Mucosa of rectum (tissue), 2 donors: ENCODE data around the gene USP37.
A peak's percentile ranks its signal among the peaks of the same experiment; 100 is the strongest.

Source experiments
- H3K27ac ChIP-seq, 2 donors: one replicate each; pipeline ENCODE4 v1.7.0; 2013; ENCODE audit warnings: inconsistent platforms in 2 of 2, low read depth in 2 of 2, low read length in 2 of 2
- H3K27me3 ChIP-seq, 2 donors: one replicate each; pipeline ENCODE4 v1.7.0; 2013; ENCODE audit warnings: low read length in 2 of 2; ENCODE audit not compliant: control insufficient read depth in 2 of 2, insufficient read depth in 2 of 2
- H3K36me3 ChIP-seq, 2 donors: one replicate each; pipeline ENCODE4 v1.7.0; 2013; ENCODE audit warnings: low read length in 2 of 2; ENCODE audit not compliant: control insufficient read depth in 2 of 2, insufficient read depth in 2 of 2
- H3K4me1 ChIP-seq, 2 donors: one replicate each; pipeline ENCODE4 v1.7.0; 2013; ENCODE audit warnings: low read length in 2 of 2, mild to moderate bottlenecking in 1 of 2; ENCODE audit not compliant: control insufficient read depth in 2 of 2, insufficient read depth in 2 of 2
- H3K4me3 ChIP-seq, 2 donors: one replicate each; pipeline ENCODE4 v1.7.0; 2013; ENCODE audit warnings: low read length in 2 of 2
- H3K9ac ChIP-seq, 2 donors: one replicate each; pipeline ENCODE4 v1.7.0; 2013; ENCODE audit warnings: low read length in 2 of 2, low read depth in 1 of 2, mild to moderate bottlenecking in 1 of 2
- H3K9me3 ChIP-seq, 2 donors: one replicate each; pipeline ENCODE4 v1.7.0; 2013; ENCODE audit warnings: low read length in 2 of 2; ENCODE audit not compliant: control insufficient read depth in 2 of 2
- donor health status: healthy.
- donor health status: Normal muscosa, but diverticular disease.

Gene USP37

DNA sequence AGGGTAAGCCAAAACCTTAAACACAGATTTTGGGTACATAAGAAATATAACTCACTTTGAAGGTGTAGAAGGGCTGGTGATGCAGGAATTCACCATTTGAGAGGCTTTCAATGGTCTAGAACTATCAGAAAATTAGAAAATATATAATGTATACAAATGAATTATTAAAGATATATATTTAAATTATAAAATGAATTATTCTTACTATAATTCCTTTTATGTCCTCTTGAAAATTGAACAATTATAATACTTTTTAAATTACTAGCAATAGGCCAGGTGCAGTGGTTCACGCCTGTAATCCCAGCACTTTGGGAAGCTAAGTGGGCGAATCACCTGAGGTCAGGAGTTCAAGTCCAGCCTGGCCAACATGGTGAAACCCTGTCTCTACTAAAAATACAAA, 88.6 kb downstream of the USP37 start:
- Histone ChIP-seq H3K27me3 (no peaks in the 10 kb centered on the region), H3K9me3 (no peaks in the 10 kb centered on the region), H3K4me3 (no peak overlapping the region), H3K36me3 (peaks cover 12 to 16% of the 10 kb centered on the region in 2 donors), H3K4me1 (no peaks in the 10 kb centered on the region), H3K27ac (no peak overlapping the region), H3K9ac (no peak overlapping the region)

DNA sequence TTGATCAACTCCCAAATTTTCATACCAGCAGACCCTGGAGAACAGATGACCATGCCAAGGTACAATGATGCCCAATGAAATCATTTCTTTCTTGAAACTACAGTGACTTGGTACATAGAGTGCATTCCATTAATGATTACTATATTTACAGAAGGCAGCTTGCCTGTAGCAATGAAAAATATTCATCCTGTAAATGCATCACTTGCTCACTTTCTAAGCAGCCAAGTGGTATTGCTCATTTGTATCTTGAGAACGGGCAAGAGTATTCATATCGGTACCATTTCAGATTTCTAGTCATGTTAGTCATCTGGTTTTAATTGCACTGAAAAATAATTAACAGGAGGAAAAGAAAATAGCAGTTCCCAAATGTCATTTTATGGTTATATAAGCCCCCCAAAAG, 89.6 kb downstream of the USP37 start:
- no peak overlapping the region for H3K4me3 ChIP-seq
- no peaks in the 10 kb centered on the region for H3K4me1 ChIP-seq
- no peak overlapping the region for H3K9ac ChIP-seq
- no peak overlapping the region for H3K27ac ChIP-seq
- H3K9me3 ChIP-seq, result no peaks in the 10 kb centered on the region
- peaks cover 16 to 24% of the 10 kb centered on the region in 2 donors for H3K36me3 ChIP-seq
- H3K27me3 ChIP-seq, result no peaks in the 10 kb centered on the region

DNA sequence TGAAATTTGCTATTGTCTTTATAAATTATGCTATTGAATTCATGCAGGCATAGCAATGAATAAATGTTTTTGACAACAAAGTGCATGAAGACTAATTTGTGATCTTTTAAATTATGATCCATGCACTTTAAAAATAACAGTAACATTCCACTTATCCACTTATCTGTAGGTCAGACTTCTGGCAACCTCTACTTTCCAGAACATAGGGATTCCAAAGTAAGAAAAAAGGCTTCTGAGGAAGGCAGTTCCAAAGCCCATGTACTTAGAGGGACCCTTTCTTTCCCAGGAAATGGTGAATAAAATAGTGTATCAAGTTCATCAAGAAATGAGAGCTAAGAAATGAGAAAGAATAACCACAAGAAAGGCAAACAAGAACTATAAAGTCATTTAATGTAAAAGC, 90.9 kb downstream of the USP37 start:
- peaks cover 20 to 30% of the 10 kb centered on the region in 2 donors for H3K36me3 ChIP-seq
- no peak overlapping the region for H3K4me3 ChIP-seq
- H3K4me1 ChIP-seq, result no peaks in the 10 kb centered on the region
- H3K9ac ChIP-seq, result no peak overlapping the region
- no peak overlapping the region for H3K27ac ChIP-seq
- no peaks in the 10 kb centered on the region for H3K27me3 ChIP-seq
- no peaks in the 10 kb centered on the region for H3K9me3 ChIP-seq

DNA sequence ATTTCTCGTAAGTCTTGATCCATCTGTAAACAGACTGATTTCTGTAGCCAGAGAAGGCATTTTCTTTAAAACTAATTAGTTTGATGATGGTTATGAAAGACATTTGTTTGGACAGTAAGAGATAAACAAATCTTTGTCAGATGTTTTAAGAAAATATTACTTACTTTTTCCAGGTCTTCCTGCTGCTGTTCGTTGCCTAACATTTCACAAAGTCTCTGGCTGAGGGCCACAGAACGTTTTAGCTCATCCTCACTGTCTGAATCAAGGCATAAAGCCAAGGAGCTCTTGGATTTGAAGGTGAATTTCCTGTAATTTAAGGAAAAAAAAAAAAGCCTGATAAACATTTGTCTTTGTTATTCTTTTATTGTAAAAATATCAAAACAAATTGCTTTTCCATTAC, 91.5 kb downstream of the USP37 start:
- H3K36me3 ChIP-seq, result peaks cover 17 to 26% of the 10 kb centered on the region in 2 donors

DNA sequence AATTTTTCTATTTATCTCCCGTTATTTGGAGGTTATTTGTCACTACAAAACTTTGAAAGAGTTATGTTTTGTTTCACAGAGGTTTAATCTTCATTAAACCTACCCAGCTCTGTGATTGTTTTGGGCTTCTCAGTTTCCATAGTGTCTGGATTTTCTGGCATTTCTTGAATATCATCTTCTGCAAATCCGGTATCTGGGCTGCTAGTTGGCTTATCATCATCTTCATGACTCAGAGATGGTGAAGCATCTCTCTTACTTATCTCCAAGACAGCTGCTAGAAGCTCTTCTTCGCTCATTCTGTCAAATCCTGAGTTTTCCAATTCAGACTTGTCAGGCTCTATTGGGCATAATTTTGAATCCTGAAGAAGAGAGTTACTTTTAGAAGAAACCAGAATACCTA, 93.6 kb downstream of the USP37 start:
- Histone ChIP-seq H3K27ac (no peak overlapping the region), H3K9me3 (no peaks in the 10 kb centered on the region), H3K9ac (no peak overlapping the region), H3K4me1 (no peaks in the 10 kb centered on the region), H3K27me3 (no peaks in the 10 kb centered on the region), H3K36me3 (peaks cover 18 to 20% of the 10 kb centered on the region in 2 donors), H3K4me3 (no peak overlapping the region)

More for the DNA sequence above, 91.5 kb downstream of the USP37 start:
- no peaks in the 10 kb centered on the region for H3K4me1 ChIP-seq
- no peak overlapping the region for H3K9ac ChIP-seq
- no peaks in the 10 kb centered on the region for H3K9me3 ChIP-seq
- H3K27ac ChIP-seq, result peak overlapping the region in 1 of 2 donors; percentile 11
- no peak overlapping the region for H3K4me3 ChIP-seq
- no peaks in the 10 kb centered on the region for H3K27me3 ChIP-seq

DNA sequence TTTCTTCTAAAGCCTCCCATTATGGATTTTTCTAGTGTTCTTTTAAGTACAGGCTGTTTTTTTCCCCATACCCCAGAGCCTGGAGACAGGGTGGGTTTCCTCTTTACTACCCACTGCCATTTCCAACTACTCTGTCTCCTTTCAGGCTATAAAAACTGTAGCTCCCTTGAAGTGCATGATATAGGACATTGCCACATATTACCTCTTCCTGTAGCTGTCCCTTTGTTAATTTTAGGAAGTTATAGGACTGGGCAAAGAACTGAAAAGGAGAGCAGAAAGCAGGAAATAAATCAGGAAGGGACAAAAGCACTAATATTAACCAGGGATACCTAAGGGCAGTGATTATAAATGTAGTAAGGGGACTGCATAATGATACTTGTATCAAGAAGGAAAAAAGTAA, 95.2 kb downstream of the USP37 start:
- Histone ChIP-seq H3K9me3 (no peaks in the 10 kb centered on the region), H3K4me3 (no peak overlapping the region), H3K27me3 (no peaks in the 10 kb centered on the region), H3K4me1 (no peaks in the 10 kb centered on the region), H3K36me3 (peaks cover 13 to 20% of the 10 kb centered on the region in 2 donors), H3K9ac (no peak overlapping the region), H3K27ac (no peak overlapping the region)

DNA sequence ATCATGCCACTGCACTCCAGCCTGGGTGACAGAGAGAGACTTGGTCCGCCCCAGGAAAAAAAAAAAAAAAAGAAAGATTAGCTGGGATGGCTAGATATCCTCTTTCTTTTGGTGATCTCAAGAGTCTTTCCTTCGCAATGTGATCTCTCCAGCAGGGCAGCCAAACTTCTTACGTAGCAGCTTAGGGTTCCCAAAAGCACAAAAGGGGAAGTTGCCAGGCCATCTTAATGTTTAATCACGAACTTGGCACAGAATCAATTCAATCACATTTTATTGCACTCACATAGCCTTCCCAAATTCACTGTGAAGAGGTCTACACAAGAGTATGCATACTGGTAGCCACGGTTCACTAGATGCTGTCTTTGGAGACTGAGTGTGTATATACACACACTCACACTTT, 96.2 kb downstream of the USP37 start:
- no peak overlapping the region for H3K4me3 ChIP-seq
- H3K27me3 ChIP-seq, result no peaks in the 10 kb centered on the region
- H3K36me3 ChIP-seq, result peaks cover 13 to 20% of the 10 kb centered on the region in 2 donors
- no peaks in the 10 kb centered on the region for H3K4me1 ChIP-seq
- H3K9me3 ChIP-seq, result no peaks in the 10 kb centered on the region
- no peak overlapping the region for H3K27ac ChIP-seq
- H3K9ac ChIP-seq, result no peak overlapping the region

DNA sequence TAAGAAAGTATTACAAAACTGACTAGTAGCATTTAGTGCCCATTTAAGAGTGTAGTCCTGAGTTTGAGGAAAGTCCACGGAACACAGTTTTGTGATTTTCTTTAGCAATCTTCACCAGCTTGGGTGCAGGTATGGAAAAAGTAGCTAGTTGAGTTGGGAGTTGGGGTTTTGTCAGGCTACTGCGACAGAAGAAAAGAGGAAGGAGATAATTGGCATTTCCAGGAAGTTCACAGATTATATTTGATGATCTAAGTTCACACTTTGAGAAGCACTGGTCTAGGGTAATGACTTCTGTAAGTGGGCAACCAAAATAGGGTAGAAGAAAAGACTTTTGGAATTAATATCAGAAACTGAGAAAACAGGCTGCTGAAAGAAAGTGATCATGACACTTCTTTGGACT, 97.1 kb downstream of the USP37 start:
- Histone ChIP-seq H3K9me3 (no peaks in the 10 kb centered on the region), H3K36me3 (peaks cover 11 to 18% of the 10 kb centered on the region in 2 donors), H3K27me3 (no peaks in the 10 kb centered on the region), H3K27ac (no peak overlapping the region), H3K4me1 (peaks cover 3% of the 10 kb centered on the region in 2 donors), H3K4me3 (no peak overlapping the region), H3K9ac (no peak overlapping the region)

DNA sequence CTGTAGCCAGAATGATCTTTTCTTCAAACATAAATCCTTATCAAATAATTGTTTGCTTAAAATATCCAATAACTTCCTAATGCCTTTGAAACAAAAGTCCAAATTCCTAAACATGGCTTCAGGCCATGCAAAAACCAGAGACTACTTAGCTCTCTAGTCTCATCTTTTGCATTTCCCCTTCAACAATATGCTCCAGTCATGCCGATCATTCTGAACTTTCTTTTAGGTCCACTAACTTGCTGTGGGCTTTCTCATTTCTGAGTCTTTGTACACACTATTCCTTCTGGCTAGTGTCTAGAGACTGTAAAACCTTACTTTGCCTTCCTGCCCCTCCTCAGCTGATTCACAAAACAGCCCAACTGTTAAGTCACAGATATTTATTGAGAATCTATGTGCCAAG, 97.7 kb downstream of the USP37 start:
- Histone ChIP-seq H3K36me3 (peaks cover 11 to 18% of the 10 kb centered on the region in 2 donors), H3K9me3 (no peaks in the 10 kb centered on the region), H3K27me3 (no peaks in the 10 kb centered on the region), H3K9ac (no peak overlapping the region), H3K4me1 (peaks cover 3 to 6% of the 10 kb centered on the region in 2 donors), H3K4me3 (no peak overlapping the region), H3K27ac (no peak overlapping the region)

DNA sequence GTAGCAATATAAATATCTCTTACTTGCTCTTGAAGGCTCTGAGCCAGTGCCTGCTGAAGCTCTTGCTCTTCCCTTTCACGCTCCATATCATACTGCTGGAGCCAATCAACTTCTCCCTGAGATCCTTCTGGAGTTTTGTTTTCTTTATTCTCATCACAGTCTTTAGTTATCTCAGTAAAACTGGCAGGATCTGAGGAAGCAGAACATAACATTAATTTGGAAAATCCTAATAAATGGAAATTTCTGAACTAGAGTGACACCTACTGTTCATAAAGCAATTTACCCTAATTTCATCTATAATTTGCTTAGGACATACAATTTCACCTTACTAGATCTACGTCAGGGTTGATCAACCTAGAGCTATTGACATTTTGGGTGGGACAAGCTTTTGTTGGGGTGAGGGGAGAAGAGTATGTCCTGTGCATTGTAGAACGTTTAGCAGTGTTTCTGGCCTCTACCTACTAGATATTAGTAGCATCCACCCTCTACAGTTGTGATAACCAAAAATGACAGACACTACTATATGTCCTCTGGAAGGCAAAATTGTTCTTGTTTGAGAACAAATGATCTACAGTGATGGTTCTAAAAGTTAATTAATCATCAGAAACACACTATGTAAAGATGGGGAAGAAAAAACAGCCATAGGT, 102.0 kb downstream of the USP37 start:
- Histone ChIP-seq H3K27ac (no peak overlapping the region), H3K9ac (peak overlapping the region; percentile 14 to 19), H3K36me3 (peaks cover 2 to 11% of the 10 kb centered on the region in 2 donors), H3K27me3 (no peaks in the 10 kb centered on the region), H3K4me1 (peaks cover 3 to 6% of the 10 kb centered on the region in 2 donors), H3K4me3 (no peak overlapping the region), H3K9me3 (no peaks in the 10 kb centered on the region)
